HG03521 (cell line): Measurements from ENCODE around the gene ATR.
"Not testable (repeated sequence)": the region's sequence is repeated elsewhere in the genome, so short reads cannot be mapped to it uniquely, and the experiment has no call there.

Source experiments
- ATAC-seq: cut with Tn5 transposase; IDR thresholded peaks from one replicate; pipeline ENCODE4 v1.9.1; 2021; ENCODE audit warnings: mild to moderate bottlenecking, moderate library complexity; ENCODE audit not compliant: unreplicated experiment

ATR gene

GRCh38 chr3:142450881-142451280, 127.7 kb downstream of the ATR start:
- no peak for ATAC-seq

- ATAC-seq, result no peak
These were observed 128.3 kb downstream of the ATR start for GRCh38 chr3:142450189-142450588.

GRCh38 chr3:142447852-142448823, 130.4 kb downstream of the ATR start, which contains the start of gene XRN1:
TSS of gene XRN1 (minus strand) at chr3:142448037. CDS start at chr3:142447944, 93 bp downstream.
- peak; percentile 89 for ATAC-seq

DNA sequence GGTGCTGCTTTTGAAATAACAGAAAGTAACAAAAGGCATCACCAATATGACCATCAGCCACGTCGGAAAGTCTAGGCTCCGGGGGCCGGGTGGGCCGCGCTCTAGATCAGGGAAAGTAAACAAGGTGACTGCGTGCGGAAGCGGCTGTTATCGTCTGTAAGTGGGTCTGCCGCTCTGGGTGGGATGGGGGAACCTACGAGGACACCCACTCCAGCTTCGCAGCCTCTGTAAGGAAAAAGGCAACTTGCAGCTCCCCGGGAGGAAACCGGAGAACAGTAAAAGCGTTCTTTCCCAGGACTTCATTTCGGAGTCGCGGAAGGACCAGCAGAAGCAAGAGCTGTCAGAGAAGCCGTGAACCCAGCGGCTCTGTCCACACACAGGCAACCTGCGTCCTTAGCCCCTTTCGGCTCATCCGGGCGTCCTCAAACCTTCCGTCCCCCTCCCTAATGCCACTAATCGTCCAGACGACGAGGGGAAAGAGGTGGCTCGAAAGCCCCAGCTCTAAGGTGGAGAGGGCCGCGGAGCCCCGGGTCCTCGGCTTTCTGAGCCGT, 131.2 kb downstream of the ATR start:
- peak; percentile 24 for ATAC-seq

- no peak for ATAC-seq
These were observed 132.7 kb downstream of the ATR start for GRCh38 chr3:142445816-142446254.

- no peak for ATAC-seq
These were observed 134.2 kb downstream of the ATR start for GRCh38 chr3:142444343-142444742.

DNA sequence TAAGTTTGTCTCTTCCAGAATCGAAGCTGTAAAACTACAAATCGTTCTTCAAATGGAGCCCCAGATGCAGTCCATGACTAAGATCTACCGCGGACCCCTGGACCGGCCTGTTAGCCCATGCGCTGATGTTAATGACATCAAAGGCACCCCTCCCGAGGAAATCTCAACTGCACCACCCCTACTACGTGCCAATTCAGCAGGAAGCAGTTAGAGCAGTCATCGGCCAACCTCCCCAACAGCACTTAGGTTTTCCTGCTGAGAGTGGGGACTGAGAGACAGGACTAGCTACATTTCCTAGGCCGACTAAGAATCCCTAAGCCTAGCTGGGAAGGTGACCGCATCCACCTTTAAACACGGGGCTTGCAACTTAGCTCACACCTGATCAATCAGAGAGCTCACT, 135.5 kb downstream of the ATR start:
- not testable (repeated sequence) for ATAC-seq

DNA sequence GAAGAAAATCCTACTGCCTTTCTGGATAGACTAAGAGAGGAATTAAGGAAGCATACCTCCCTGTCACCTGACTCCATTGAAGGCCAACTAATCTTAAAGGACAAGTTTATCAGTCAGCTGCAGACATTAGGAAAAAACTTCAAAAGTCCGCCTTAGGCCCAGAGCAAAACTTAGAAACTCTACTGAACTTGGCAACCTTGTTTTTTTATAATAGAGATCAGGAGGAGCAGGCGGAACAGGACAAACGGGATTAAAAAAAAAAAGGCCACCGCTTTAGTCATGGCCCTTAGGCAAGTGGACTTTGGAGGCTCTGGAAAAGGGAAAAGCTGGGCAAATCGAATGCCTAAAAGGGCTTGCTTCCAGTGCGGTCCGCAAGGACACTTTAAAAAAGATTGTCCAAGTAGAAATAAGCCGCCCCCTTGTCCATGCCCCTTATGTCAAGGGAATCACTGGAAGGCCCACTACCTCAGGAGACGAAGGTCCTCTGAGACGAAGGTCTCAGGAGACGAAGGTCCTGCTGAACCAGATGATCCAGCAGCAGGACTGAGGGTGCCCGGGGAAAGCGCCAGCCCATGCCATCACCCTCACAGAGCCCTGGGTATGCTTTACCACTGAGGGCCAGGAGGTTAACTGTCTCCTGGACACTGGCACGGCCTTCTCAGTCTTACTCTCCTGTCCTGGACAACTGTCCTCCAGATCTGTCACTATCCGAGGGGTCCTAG, 138.9 kb downstream of the ATR start:
- ATAC-seq, result not testable (repeated sequence)

GRCh38 chr3:142438096-142438495, 140.4 kb downstream of the ATR start:
- not testable (repeated sequence) for ATAC-seq

DNA sequence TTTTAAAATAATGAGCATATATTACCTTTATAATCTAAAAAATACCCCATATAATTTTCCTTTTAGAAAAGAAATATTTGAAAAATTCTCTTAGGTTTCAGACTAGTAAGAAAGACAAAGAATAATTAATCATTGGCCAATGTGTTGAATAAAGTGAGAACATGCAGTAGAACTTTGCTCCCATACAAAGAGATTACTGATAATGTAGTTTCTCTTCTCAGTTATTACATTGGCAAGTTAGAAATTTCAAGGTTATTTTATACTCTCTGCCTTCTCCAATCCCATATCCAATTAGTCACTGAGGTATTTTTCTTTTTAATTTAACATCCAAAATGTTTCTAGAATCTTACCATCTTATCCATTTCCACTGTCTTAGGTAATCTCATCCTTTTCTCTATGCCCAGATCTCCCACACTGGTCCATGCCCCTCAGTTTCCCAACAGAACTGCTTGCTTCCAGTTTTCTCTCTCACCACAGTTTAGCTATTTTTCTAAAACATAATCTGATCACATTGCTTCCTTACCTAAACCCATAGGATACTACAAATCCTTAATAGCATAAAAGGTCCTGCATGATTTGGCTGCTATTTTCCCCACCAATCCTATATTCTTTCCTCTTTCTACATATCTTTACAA, 141.5 kb downstream of the ATR start:
- no peak for ATAC-seq

GRCh38 chr3:142434503-142434902, 144.0 kb downstream of the ATR start:
- no peak for ATAC-seq

DNA sequence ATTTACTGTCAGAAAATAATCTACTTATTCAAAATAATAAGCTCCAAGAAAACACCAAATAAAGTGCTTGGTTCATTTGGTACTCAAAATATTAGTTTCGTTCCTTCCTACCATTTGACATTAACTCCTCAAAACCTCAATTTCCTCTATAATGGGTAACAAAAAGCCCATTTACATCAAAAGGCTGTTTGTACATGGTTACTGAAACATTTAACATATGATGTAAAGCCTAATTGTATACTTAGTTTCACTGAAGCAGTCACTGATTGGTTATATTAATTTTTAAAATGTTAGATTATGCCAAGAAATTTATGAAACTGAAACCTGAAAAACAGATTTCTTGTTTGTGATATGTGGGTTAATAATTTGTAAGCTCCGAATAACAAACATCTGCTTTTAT, 145.4 kb downstream of the ATR start:
- no peak for ATAC-seq

DNA sequence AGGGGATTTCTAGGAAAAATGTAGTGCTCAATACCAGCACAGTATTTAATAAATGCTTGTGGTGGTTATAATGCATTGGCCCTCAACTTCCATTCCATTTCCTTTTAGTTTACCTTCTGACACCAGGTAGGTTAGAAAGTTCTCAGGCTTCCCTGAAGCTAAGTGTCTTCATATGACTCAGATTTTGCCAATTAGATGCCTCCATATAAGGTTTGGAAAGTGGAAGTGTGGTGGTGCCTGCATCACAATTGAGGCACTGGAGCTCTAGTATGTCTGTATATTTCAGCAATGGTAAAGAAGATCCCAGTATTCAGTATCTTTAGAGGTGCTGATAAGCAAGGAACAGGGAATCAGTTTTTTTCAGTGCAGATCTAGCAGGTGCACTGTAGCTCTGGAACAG, 149.0 kb downstream of the ATR start:
- ATAC-seq, result no peak

DNA sequence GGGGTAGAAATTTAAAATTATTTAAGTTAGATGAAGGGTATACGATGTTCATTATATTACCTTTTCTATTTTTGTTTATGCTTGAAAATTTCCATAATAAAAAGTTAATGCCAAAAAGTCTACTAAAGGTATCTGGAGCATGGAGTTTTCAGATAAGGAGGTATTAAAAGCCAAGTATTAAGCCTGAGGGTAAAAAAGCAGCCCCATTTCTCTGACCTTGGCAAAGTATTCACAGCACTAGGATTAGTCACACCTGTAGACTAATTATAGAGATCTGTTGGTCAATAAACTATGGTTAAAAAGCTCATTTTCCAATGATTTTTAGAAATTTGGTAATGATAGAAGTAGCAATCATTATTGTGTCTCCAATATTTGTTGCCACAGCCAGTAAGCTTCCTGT, 153.8 kb downstream of the ATR start:
- no peak for ATAC-seq

GRCh38 chr3:142418926-142419592, 159.5 kb downstream of the ATR start:
- ATAC-seq, result no peak

GRCh38 chr3:142417302-142417701, 161.2 kb downstream of the ATR start:
- no peak for ATAC-seq

- ATAC-seq, result not testable (repeated sequence)
These were observed 178.0 kb downstream of the ATR start for GRCh38 chr3:142400537-142400936.
